ENCODE data around the gene PON3. TPM values are rescaled to one million over a fixed set of nuclear protein-coding genes. Genes with fewer than 3 reads are reported as not detected.

PON3 gene
- total RNA-seq, 1 donor from 2014 or later, result 36.4 TPM

DNA sequence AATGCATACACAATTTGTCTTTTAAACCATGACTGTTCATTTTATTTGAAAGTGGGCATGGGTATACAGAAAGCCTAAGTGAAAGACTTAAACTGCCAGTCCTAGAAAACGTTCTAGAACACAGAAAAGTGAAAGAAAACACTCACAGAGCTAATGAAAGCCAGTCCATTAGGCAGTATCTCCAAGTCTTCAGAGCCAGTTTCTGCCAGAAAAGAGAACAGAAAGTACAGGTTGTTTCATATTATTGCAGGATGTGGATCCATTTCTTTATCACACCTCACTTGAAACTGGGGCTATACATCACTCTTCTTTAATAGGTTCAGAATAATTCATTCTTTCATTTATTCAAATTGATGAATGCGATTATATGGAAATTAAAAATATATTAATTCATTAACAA is 79.6 kb downstream of the PON3 start:
- H3K4me3 ChIP-seq, result no peak overlapping the region
- intact Hi-C loops (cut with DNase I), result no loop called here
- H3K27ac ChIP-seq, result no peak overlapping the region
- no peaks in the 10 kb centered on the region for H3K36me3 ChIP-seq
- DNase-seq, result no peak
- H3K4me1 ChIP-seq, result no peaks in the 10 kb centered on the region
- no peaks in the 10 kb centered on the region for H3K27me3 ChIP-seq
- TF ChIP-seq, protein P1, sequence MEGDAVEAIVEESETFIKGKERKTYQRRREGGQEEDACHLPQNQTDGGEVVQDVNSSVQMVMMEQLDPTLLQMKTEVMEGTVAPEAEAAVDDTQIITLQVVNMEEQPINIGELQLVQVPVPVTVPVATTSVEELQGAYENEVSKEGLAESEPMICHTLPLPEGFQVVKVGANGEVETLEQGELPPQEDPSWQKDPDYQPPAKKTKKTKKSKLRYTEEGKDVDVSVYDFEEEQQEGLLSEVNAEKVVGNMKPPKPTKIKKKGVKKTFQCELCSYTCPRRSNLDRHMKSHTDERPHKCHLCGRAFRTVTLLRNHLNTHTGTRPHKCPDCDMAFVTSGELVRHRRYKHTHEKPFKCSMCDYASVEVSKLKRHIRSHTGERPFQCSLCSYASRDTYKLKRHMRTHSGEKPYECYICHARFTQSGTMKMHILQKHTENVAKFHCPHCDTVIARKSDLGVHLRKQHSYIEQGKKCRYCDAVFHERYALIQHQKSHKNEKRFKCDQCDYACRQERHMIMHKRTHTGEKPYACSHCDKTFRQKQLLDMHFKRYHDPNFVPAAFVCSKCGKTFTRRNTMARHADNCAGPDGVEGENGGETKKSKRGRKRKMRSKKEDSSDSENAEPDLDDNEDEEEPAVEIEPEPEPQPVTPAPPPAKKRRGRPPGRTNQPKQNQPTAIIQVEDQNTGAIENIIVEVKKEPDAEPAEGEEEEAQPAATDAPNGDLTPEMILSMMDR (IDR thresholded peaks at IDR 0.05), result no peak
- H3K9me3 ChIP-seq, result no peaks in the 10 kb centered on the region
- no peak for ATAC-seq

DNA sequence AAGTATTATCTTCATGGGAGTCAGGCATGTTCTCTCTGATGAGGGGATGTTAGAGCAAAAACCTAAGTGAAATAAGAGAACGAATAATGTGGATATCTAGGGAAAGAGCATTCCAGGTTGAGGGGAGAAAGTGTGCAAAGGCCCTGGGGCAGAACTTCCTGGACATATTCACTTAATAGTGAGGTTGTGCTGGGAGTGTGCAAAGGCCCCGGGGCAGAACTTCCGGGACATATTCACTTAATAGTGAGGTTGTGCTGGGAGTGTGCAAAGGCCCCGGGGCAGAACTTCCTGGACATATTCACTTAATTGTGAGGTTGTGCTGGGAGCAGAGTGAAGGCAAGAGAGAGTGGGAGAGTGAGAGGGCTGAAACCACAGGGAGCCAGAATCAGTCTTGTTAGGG is 83.6 kb downstream of the PON3 start:
- TF ChIP-seq, protein P1 (IDR thresholded peaks at IDR 0.05), result no peak
- DNase-seq (no peak), ATAC-seq (no peak)
- Histone ChIP-seq H3K4me3 (no peak overlapping the region), H3K27ac (no peak overlapping the region), H3K4me1 (no peaks in the 10 kb centered on the region), H3K27me3 (no peaks in the 10 kb centered on the region), H3K36me3 (no peaks in the 10 kb centered on the region), H3K9me3 (no peaks in the 10 kb centered on the region)
- intact Hi-C loops (cut with DNase I), result no loop called here

DNA sequence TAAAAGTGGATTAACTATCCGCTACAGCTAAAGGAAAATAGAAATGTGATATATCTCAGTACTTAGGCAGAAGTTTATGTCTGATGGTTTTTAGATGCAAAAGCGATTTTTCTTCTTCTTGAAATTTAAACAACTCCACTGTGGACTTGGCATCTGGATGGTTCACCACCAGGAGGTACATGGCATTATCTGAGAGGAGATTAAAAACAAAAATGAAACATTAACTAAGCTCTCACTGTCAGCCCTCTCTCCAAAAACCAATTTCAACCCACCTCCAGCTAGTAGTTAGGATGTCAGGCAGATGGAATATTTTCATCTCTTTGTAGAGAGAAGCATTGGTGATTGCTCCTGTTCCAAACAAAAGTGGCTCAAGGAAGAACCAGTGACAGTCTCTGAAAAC is 84.8 kb downstream of the PON3 start:
- TF ChIP-seq, protein P1 (IDR thresholded peaks at IDR 0.05), result no peak
- intact Hi-C loops (cut with DNase I), result no loop called here
- ATAC-seq (no peak), DNase-seq (no peak)
- H3K27me3 ChIP-seq, result no peaks in the 10 kb centered on the region
- no peaks in the 10 kb centered on the region for H3K9me3 ChIP-seq
- no peak overlapping the region for H3K27ac ChIP-seq
- H3K36me3 ChIP-seq, result no peaks in the 10 kb centered on the region
- H3K4me1 ChIP-seq, result no peaks in the 10 kb centered on the region
- H3K4me3 ChIP-seq, result no peak overlapping the region

DNA sequence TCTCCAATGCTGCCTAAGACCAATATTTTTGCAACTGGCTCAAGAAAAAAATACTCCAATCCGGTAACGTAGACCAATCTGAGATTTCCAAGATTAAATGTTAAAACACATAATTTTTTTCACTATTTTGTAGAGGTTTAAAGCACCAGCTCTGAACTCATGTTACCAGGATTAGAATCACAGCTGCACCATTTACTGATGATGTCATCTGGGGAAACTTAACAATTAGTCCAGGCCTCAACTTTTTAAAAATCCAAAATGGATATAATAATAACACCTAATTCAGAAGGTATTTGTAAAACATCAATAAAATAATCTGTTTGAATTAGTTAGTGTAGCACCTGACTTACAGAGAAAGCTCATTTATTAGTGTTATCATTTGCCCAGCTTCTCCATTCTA is 86.2 kb downstream of the PON3 start:
- intact Hi-C loops (cut with DNase I), result no loop called here
- Histone ChIP-seq H3K27ac (no peak overlapping the region), H3K27me3 (no peaks in the 10 kb centered on the region), H3K36me3 (no peaks in the 10 kb centered on the region), H3K4me1 (no peaks in the 10 kb centered on the region), H3K9me3 (no peaks in the 10 kb centered on the region), H3K4me3 (no peak overlapping the region)
- ATAC-seq (no peak), DNase-seq (no peak)
- TF ChIP-seq, protein P1 (IDR thresholded peaks at IDR 0.05), result no peak

Other genes with a start within 250 kb of the PON3 start
- 0.49 TPM for gene PON1, start 71.8 kb downstream of the PON3 start, total RNA-seq
- gene PON2, start 38.7 kb upstream of the PON3 start, total RNA-seq, result 193 TPM
- gene ASB4, start 89.6 kb upstream of the PON3 start, total RNA-seq, result 0.49 TPM
- 156 TPM for gene PDK4, start 200.1 kb upstream of the PON3 start, total RNA-seq